HG02885 (cell line): ENCODE results near the gene NUDT22.

Source experiments
- ATAC-seq: cut with Tn5 transposase; IDR thresholded peaks from one replicate; pipeline ENCODE4 v1.9.1; 2021; ENCODE audit warnings: mild to moderate bottlenecking; ENCODE audit not compliant: unreplicated experiment, poor library complexity

NUDT22 gene

GRCh38 chr11:64253043-64253442 is 27.0 kb downstream of the NUDT22 start:
- ATAC-seq: no peak

- ATAC-seq: no peak
Observed at GRCh38 chr11:64253481-64253880, 27.4 kb downstream of the NUDT22 start.

GRCh38 chr11:64254326-64254725 is 28.3 kb downstream of the NUDT22 start:
- ATAC-seq: no peak

GRCh38 chr11:64255135-64256128 is 29.4 kb downstream of the NUDT22 start:
- ATAC-seq: no peak

GRCh38 chr11:64256300-64256699 is 30.2 kb downstream of the NUDT22 start:
- ATAC-seq: no peak

GRCh38 chr11:64258356-64258755 is 32.3 kb downstream of the NUDT22 start:
- ATAC-seq: no peak

- ATAC-seq: no peak
Observed at GRCh38 chr11:64258946-64259532, 33.0 kb downstream of the NUDT22 start.

- no peak for ATAC-seq
Observed at GRCh38 chr11:64259533-64260067, 33.5 kb downstream of the NUDT22 start.

- ATAC-seq: no peak
Observed at GRCh38 chr11:64260147-64260708, 34.2 kb downstream of the NUDT22 start.

- ATAC-seq: no peak
Observed at GRCh38 chr11:64261556-64262080, 35.5 kb downstream of the NUDT22 start.

- ATAC-seq: no peak
Observed at GRCh38 chr11:64262271-64263002, 36.4 kb downstream of the NUDT22 start.

GRCh38 chr11:64263021-64263946 is 37.2 kb downstream of the NUDT22 start:
- ATAC-seq: no peak

GRCh38 chr11:64263947-64264317 is 37.9 kb downstream of the NUDT22 start:
- no peak for ATAC-seq

- ATAC-seq: no peak
Observed at GRCh38 chr11:64264371-64264852, 38.3 kb downstream of the NUDT22 start.

GRCh38 chr11:64265176-64266160 is 39.4 kb downstream of the NUDT22 start:
- ATAC-seq: no peak

GRCh38 chr11:64266339-64266738 is 40.3 kb downstream of the NUDT22 start:
- ATAC-seq: no peak

- no peak for ATAC-seq
Observed at GRCh38 chr11:64267207-64267945, 41.3 kb downstream of the NUDT22 start.
